RPMI8226 (cell line): Measurements from ENCODE around the gene EIF3A.
"Not testable (repeated sequence)": the region's sequence is repeated elsewhere in the genome, so short reads cannot be mapped to it uniquely, and the experiment has no call there.

ENCODE experiments used
- DNase-seq: peaks from one replicate; pipeline ENCODE4 v3.0.0-alpha.2; 2015

The EIF3A gene

GRCh38 chr10:119101366-119102098 is 20.9 kb upstream of the EIF3A start:
- DNase-seq = no peak

DNA sequence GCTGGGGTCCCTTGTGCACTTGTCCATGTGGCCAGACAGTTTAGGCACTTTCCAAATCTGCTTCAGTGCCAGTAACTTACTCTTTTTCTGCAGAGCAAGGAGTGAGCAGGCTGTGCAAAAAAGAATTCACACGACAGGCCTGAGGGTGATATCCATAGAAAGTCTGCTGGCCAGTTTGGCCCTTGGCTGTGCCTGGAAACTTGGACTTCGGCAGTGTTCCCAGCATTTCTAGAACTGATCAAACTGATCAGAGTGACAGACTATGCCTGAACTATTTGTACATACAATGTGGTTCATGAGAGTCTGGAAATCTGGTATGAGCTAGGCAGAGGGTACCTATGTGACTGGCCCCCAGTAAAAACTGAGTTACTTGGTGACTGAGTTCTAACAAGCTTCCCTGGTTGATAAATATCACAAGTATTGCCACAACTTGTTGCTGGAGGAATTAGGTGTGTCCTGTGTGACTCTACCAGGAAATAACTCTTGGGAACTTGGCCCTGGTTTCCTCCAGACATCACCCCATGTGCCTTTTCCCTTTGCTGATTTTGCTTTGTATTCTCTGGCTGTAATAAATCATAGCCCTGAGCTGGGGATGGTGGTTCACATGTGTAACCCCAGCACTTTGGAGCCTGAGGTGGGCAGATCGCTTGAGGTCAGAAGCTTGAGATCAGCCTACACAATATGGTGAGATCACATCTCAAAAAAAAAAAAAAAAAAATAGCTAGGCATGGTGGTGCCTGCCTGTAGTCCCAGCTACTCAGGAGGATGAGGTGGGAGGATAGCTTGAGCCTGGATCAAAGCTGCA is 20.0 kb upstream of the EIF3A start:
- no peak for DNase-seq

GRCh38 chr10:119098576-119098975 is 18.0 kb upstream of the EIF3A start:
- no peak for DNase-seq

- not testable (repeated sequence) for DNase-seq
Measured at GRCh38 chr10:119096641-119097415, 16.2 kb upstream of the EIF3A start.

DNA sequence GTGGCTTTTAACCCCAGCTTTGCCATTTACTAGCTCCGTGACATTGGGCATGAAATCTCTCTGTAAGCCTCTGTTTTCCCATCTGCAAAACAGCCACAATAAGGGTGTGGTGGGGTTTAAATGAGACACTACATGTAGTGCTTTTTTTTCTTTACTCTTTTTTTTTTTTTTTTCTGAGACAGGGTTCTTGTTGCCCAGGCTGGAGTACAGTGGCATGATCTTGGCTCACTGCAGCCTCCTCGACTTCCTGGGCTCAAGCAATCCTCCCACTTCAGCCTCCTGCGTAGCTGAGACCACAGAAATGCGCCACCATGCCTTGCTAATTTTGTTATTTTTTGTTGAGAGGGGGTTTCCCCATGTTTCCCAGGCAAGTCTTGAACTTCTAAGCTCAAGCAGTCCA is 15.0 kb upstream of the EIF3A start:
- DNase-seq = no peak

- DNase-seq = no peak
Measured at GRCh38 chr10:119090968-119091367, 10.4 kb upstream of the EIF3A start.

- no peak for DNase-seq
Measured at GRCh38 chr10:119090026-119090795, 9.6 kb upstream of the EIF3A start.

DNA sequence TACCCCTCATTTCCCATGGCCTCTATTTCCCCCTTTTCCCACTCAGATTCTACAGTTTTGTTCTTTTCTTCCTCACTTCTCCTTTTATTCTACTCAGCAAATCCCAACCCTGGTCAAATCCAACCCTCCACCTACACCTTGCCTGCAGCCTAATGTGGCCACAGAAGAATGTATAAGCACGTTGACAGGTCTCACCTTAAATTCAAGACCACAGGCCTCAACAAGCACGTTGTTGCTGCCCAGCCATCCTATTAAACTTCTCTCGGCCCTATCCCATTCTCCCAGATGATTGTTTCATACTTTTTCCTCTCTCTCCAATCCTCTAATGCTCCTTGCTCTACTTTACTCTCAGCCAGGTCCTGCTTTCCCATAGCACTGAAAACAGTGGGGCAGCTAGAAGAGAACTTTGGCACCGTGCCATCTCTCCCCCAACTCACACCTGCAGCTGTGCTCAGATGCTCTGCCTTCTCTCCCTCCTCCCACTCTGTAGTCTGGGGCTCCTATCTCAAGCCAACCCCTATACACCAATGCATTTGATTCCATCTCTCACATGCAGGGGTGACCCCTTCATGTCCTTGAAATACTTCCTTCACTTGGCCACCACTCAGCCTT is 6.8 kb upstream of the EIF3A start:
- DNase-seq = peak; percentile 61

- DNase-seq = no peak
Measured at GRCh38 chr10:119084896-119085295, 4.3 kb upstream of the EIF3A start.

GRCh38 chr10:119079599-119080520 is 757 bp downstream of the EIF3A start:
- DNase-seq = peak; percentile 61

DNA sequence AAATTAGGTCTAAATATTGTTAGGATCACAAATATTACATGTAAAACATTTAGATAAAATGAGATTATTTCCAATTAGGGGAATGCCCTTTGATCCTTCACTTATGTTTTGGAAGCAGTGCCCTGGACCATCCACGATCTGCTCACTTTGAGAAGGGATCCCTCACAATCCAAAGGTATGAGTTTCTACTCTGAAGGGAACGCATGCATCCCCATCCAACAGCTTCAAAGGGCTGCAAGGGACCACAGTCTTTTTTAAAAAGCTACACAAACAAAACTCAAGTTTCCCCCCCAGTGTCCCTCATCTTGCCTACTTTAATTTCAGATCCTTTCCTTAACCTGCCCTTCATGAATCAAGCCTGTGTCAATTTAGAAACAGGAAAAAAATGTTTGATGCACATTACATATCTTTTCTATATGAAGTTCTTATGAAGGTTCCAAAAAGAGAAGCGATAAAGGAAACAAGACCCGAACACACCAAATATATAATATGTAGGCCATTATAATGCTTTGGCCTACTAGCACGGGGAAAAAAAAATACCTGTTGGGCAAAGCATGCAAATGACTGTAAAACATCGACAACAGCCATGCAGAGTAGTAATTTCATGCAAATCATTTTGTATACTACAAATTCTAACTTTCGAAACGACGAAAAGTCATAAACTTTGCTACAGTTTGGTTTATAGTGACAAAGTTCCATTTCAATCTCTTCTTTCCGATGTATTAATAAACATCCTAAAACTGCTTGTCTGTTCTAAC is 2.0 kb downstream of the EIF3A start:
- no peak for DNase-seq

DNA sequence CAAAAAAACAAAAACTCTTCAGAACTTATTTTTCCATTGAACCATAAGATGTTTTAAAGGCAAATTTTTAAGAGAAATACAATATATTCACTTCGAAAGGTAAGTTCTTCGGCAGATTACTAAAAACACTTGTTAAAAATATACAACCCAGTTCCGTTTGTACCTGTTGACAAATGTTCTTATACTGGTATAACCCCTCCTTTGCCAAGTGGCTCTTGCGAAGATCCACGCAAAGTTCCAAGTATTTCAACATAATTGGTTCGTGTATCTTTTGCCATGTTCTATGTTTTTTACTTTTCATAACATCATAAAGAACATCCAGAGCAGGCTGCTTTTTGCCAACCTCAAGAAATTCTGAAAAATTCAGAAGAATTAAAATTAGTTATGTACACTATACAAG is 7.0 kb downstream of the EIF3A start:
- DNase-seq = no peak

GRCh38 chr10:119070395-119071165 is 10.0 kb downstream of the EIF3A start:
- DNase-seq = no peak

DNA sequence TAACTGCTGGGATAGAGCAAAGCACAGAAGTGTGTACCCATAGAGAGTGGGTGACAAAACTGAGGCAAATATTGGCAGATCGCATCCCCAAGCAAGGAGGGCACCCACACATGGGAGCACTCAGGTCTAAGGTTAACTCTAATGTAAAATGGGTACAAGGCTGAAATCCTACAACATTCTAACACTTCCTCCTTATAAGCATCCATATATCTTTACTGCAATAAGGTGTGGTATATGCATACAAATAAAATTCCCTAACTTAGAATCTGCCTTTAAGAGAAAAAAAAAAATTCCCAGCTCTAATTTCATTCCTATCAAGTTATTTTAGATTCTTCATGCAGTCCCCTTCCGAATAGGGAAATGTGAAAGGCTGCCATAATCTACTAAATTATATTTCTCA is 18.7 kb downstream of the EIF3A start:
- no peak for DNase-seq

- DNase-seq = no peak
Measured at GRCh38 chr10:119061352-119061751, 19.3 kb downstream of the EIF3A start.

DNA sequence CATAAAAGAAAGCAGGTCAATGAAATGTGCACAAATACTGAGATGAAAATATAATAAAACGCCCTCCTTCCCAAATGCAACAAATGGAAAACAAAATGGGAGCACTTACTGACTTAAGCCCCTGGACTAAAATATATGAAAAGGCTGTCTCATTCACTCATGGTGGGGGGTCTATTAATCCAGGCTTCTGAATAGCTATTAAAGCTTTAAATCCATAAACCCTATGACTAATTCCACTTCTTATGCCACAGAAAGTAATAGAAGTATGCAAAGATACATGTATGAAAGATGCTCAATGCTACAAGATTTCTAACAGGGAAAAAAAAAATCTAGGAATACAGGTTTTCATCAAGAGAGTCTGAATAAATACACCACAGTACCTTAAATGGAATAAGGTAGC is 20.5 kb downstream of the EIF3A start:
- no peak for DNase-seq

DNA sequence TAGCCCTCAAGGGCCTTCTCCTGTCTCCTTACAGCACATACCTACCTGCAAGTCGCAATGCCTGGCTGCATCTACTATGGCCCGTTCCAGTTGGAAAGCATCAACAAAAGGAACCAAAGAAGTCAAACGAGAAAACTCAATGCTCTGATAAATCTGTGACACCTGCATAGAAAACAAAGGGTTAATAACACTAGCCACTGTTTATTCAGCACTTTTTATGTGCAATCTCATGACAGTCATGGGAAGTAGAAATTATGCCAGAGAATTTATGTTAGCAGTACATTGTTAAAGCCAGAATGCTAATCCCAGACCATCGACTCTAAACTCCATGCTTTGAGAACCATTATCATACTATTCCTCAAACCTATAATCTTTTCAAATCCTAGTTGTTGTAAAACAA is 21.1 kb downstream of the EIF3A start:
- no peak for DNase-seq

DNA sequence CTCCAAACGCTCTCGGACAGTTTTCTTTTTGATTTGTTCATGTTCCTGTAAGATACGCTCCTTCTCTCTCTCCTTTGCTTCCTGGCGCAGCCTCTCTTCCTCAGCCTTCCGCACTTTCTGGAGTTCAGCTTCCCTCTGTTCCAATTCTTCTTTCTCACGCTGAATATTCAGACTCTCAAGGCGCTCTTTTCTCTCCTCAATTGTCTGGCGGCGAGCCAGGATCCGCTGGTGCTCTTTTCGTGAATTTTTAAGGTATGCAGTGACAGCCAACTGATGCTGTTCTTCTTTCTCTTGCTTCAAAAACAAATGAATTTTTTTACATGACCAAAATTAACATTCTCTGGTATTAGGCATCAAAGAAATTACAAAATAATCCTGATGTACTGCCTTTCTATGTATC is 22.6 kb downstream of the EIF3A start:
- no peak for DNase-seq

GRCh38 chr10:119055472-119055871 is 25.1 kb downstream of the EIF3A start:
- DNase-seq = no peak

DNA sequence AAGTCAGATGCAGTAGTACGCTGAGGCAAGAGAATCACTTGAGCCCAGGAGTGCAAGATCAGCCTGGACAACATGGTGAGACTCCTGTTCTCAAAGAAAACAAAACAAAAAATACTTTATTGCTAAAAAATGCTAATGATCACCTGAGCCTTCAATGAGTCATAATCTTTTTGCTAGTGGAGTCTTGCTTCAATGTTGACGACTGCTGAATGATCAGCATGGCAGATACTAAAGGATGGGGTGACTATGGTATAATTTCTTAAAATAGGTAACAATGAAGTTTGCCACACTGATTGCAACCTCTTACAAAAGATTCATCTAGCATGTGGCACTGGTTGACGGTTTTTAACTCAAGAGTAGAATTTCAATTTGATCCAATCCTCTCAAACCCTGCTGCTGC is 28.8 kb downstream of the EIF3A start:
- DNase-seq = no peak
